Epithelial cell of esophagus (primary cell): ENCODE data around the gene USP33.

Experiments used
- DNase-seq: peaks from one replicate; pipeline ENCODE4 v3.0.0; 2010; ENCODE audit warnings: low read depth
- H3K4me3 ChIP-seq: 2 replicates; pipeline ENCODE4 v1.5.1; 2011; ENCODE audit warnings: mild to moderate bottlenecking, low read length, control low read depth
- TF ChIP-seq, protein P1 (sequence below): IDR thresholded peaks from 2 replicates; pipeline ENCODE4 v1.5.1; 2011; ENCODE audit warnings: low read depth, mild to moderate bottlenecking, low read length, control low read depth, inconsistent platforms; ENCODE audit not compliant: insufficient read depth; ENCODE audit errors: missing control alignments

Gene USP33

DNA sequence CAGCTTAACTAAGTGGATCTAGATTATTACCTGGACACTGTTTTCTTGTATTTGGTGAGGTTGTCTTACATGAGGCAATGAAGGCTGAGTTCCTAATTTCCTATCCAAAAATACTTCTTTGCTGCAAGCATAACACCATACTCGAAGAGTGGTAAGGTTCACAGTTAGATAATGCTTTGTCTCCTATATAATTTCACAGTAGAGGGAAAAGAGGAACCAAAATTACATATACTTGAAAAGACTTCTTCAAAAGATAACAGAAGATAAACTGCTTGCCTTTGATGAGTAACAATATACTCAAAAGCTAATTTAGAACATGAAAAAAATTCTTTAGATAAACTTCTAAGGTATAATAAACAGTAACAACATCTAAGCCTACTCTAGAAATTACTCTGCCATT lies 20.4 kb downstream of the USP33 start:
- H3K4me3 ChIP-seq, result no peak overlapping the region
- DNase-seq, result no peak
- TF ChIP-seq, protein P1, sequence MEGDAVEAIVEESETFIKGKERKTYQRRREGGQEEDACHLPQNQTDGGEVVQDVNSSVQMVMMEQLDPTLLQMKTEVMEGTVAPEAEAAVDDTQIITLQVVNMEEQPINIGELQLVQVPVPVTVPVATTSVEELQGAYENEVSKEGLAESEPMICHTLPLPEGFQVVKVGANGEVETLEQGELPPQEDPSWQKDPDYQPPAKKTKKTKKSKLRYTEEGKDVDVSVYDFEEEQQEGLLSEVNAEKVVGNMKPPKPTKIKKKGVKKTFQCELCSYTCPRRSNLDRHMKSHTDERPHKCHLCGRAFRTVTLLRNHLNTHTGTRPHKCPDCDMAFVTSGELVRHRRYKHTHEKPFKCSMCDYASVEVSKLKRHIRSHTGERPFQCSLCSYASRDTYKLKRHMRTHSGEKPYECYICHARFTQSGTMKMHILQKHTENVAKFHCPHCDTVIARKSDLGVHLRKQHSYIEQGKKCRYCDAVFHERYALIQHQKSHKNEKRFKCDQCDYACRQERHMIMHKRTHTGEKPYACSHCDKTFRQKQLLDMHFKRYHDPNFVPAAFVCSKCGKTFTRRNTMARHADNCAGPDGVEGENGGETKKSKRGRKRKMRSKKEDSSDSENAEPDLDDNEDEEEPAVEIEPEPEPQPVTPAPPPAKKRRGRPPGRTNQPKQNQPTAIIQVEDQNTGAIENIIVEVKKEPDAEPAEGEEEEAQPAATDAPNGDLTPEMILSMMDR, result no peak

DNA sequence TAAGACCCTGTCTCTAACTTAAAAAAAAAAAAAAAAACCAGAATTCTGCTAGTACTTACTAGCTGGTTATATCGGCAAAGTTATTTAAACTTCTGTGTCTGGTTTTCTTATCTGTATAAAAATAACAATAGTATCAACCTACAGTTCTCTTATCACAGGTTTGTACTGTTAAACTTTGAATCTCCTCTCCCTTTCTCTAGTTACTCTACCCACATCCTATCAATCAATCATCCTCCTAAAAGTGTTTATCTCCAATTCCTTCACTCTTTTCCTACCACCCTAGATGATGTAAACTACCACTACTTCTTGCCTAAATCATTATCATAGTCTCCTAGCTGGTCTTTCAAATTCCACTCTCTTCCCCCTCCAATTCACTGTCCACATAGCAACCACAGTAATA lies 27.6 kb downstream of the USP33 start:
- no peak overlapping the region for H3K4me3 ChIP-seq
- no peak for DNase-seq
- TF ChIP-seq, protein P1, result no peak

- no peak overlapping the region for H3K4me3 ChIP-seq
- TF ChIP-seq, protein P1, result no peak
- DNase-seq, result no peak
Measured at GRCh38 chr1:77725706-77726105, 33.9 kb downstream of the USP33 start.

DNA sequence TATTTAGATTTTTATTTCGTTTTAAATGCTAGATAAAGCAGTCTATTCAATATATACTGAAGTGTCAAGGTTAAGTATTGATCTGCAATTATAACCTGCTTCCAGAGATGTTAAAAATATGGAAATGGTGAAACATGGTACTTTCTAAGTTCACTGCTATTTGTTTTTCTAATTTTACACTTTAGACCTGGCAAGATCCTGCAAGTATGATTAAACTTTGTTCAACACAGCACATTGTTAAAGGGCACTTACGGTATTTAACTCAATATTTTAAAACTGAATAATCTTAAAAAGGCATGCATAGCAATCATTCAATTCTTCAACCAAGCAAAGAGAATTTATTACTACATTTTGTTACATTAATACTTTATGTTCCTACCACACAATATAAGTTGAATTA lies 41.5 kb downstream of the USP33 start:
- DNase-seq, result no peak
- H3K4me3 ChIP-seq, result no peak overlapping the region
- TF ChIP-seq, protein P1, result no peak

GRCh38 chr1:77716065-77716464 lies 43.6 kb downstream of the USP33 start:
- no peak overlapping the region for H3K4me3 ChIP-seq
- no peak for DNase-seq
- TF ChIP-seq, protein P1, result no peak

- no peak for DNase-seq
- H3K4me3 ChIP-seq, result no peak overlapping the region
Measured at GRCh38 chr1:77709727-77710126, 49.9 kb downstream of the USP33 start.

GRCh38 chr1:77706321-77706720 lies 53.3 kb downstream of the USP33 start:
- no peak overlapping the region for H3K4me3 ChIP-seq
- no peak for DNase-seq
- TF ChIP-seq, protein P1, result no peak

More at GRCh38 chr1:77709727-77710126, 49.9 kb downstream of the USP33 start:
- TF ChIP-seq, protein P1, result no peak
